GM19395 (cell line): ENCODE data around the gene LDLRAD2.

Source experiments
- ATAC-seq: cut with Tn5 transposase; IDR thresholded peaks from one replicate; pipeline ENCODE4 v1.9.1; 2021; ENCODE audit warnings: mild to moderate bottlenecking, moderate library complexity; ENCODE audit not compliant: unreplicated experiment

The LDLRAD2 gene

GRCh38 chr1:21857840-21858670 is 46.0 kb downstream of the LDLRAD2 start:
- ATAC-seq, result no peak

GRCh38 chr1:21859669-21860179 is 47.7 kb downstream of the LDLRAD2 start:
- ATAC-seq, result no peak

- no peak for ATAC-seq
Observed at GRCh38 chr1:21860971-21861370, 48.9 kb downstream of the LDLRAD2 start.

- ATAC-seq, result no peak
Observed at GRCh38 chr1:21861602-21862429, 49.8 kb downstream of the LDLRAD2 start.

GRCh38 chr1:21863981-21864380 is 51.9 kb downstream of the LDLRAD2 start:
- no peak for ATAC-seq

- ATAC-seq, result no peak
Observed at GRCh38 chr1:21864730-21865129, 52.7 kb downstream of the LDLRAD2 start.

GRCh38 chr1:21865609-21865942 is 53.5 kb downstream of the LDLRAD2 start:
- ATAC-seq, result peak; percentile 21

- ATAC-seq, result peak; percentile 93
Observed at GRCh38 chr1:21865943-21866706, 54.1 kb downstream of the LDLRAD2 start.

GRCh38 chr1:21866707-21867043 is 54.6 kb downstream of the LDLRAD2 start:
- ATAC-seq, result peak; percentile 15

- no peak for ATAC-seq
Observed at GRCh38 chr1:21867451-21867996, 55.5 kb downstream of the LDLRAD2 start.

GRCh38 chr1:21868482-21868881 is 56.4 kb downstream of the LDLRAD2 start:
- ATAC-seq, result no peak

GRCh38 chr1:21868941-21869454 is 56.9 kb downstream of the LDLRAD2 start:
- ATAC-seq, result no peak

- no peak for ATAC-seq
Observed at GRCh38 chr1:21869620-21870121, 57.6 kb downstream of the LDLRAD2 start.

GRCh38 chr1:21870611-21871010 is 58.5 kb downstream of the LDLRAD2 start:
- ATAC-seq, result no peak

- ATAC-seq, result no peak
Observed at GRCh38 chr1:21871943-21872342, 59.9 kb downstream of the LDLRAD2 start.

GRCh38 chr1:21872445-21873079 is 60.5 kb downstream of the LDLRAD2 start:
- ATAC-seq, result no peak

- no peak for ATAC-seq
Observed at GRCh38 chr1:21873174-21873573, 61.1 kb downstream of the LDLRAD2 start.

- ATAC-seq, result no peak
Observed at GRCh38 chr1:21873761-21874160, 61.7 kb downstream of the LDLRAD2 start.

- no peak for ATAC-seq
Observed at GRCh38 chr1:21874328-21874727, 62.3 kb downstream of the LDLRAD2 start.
